Measurements from ENCODE around the gene TMC5. TPM values are rescaled to one million over a fixed set of nuclear protein-coding genes. Genes with fewer than 3 reads are reported as not detected.

TMC5 gene
- total RNA-seq, 3 donors from 2014 or later, result 0.58 TPM; not detected in 2

DNA sequence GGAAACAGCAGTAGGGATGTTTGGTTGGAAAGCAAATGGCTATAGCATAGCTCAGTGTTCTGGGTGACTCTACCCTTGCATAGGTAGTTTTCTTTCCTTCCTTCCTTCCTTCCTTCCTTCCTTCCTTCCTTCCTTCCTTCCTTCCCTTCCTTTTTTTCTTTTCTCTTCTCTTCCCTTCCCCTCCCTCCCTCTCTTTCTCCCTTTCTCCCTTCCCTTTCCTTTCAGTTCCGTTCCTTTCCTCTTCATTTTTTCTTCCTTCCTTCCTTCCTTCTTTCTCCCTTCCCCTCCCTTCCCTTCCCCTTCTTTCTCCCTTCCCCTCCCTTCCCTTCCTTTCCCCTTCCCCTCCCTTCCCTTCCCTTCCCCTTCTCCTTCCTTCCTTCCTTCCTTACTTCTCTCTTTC, 72.9 kb downstream of the TMC5 start:
- Mint-ChIP-seq H3K36me3 (ENCODE audit: insufficient read depth) (no peaks in the 10 kb centered on the region), H3K4me3 (no peak overlapping the region), H3K4me1 (ENCODE audit: low read depth) (peaks cover 9% of the 10 kb centered on the region), H3K9me3 (no peaks in the 10 kb centered on the region), H3K27me3 (ENCODE audit: low read depth) (no peaks in the 10 kb centered on the region)
- ATAC-seq (no peak), DNase-seq (no peak)

DNA sequence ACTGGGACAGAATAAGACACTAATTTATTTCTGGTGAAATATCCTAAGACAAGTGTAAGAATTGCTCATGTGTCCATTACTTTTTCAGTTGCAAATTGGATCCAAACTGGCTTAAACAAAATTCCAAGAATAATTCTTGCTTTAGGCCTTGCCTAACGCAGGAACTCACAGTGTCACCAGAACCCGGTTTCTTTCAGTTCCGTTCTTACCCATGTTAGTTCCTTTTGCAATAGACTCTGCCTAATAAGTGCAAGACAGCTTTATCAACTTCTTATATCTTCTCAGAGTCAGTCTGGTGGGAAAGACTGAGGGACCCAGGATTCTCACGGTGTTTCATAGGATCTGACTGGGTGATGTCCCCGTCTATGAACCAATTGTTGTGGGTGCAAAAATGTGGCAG, 79.5 kb downstream of the TMC5 start:
- peaks cover 19% of the 10 kb centered on the region for H3K36me3 Mint-ChIP-seq (ENCODE audit: insufficient read depth)
- ATAC-seq, result no peak
- peaks cover 9% of the 10 kb centered on the region for H3K4me1 Mint-ChIP-seq (ENCODE audit: low read depth)
- no peaks in the 10 kb centered on the region for H3K27me3 Mint-ChIP-seq (ENCODE audit: low read depth)
- H3K4me3 Mint-ChIP-seq, result no peak overlapping the region
- DNase-seq, result no peak
- no peaks in the 10 kb centered on the region for H3K9me3 Mint-ChIP-seq

DNA sequence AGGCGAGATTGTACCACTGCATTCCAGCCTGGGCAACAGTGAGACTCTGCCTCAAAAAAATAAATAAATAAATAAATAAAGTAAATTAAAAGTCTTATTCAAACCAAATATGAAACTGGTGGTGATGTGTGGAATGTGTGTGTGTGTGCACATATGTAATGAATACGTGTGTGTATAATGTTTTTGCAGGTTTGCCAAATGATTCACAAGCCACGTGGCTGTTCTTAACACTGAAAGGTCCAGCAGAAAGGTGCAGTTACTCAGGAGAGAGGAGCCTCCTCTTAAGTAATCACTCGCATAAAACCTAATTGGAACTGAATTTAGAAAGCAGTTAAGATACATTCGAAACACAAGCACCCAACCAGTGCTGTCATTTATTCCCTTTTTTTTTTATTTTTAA, 81.3 kb downstream of the TMC5 start:
- peaks cover 25% of the 10 kb centered on the region for H3K36me3 Mint-ChIP-seq (ENCODE audit: insufficient read depth)
- ATAC-seq (no peak), DNase-seq (no peak)
- H3K9me3 Mint-ChIP-seq, result no peaks in the 10 kb centered on the region
- peaks cover 2% of the 10 kb centered on the region for H3K4me1 Mint-ChIP-seq (ENCODE audit: low read depth)
- H3K27me3 Mint-ChIP-seq (ENCODE audit: low read depth), result no peaks in the 10 kb centered on the region
- H3K4me3 Mint-ChIP-seq, result no peak overlapping the region

DNA sequence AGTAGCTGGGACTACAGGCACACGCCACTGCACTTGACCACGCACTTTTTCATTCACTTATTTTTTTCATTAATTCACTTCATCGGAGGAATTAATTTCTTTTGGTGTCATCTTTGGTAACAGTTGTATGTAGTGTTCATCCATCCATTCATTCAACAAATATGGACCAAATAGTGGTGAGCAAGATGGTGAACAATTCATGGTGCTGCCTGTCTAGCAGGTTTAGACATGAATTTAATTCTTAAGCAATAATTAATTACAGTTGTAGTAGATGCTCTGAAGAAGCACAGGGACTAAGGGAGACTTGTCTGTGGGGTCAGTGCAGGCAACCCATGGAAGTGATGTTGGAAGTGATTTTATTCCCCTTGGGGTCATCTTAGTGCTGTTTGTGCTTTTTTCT, 81.8 kb downstream of the TMC5 start:
- Mint-ChIP-seq H3K9me3 (no peaks in the 10 kb centered on the region), H3K4me3 (no peak overlapping the region), H3K27me3 (ENCODE audit: low read depth) (no peaks in the 10 kb centered on the region), H3K4me1 (ENCODE audit: low read depth) (no peaks in the 10 kb centered on the region), H3K36me3 (ENCODE audit: insufficient read depth) (peaks cover 28% of the 10 kb centered on the region)
- no peak for DNase-seq
- no peak for ATAC-seq

DNA sequence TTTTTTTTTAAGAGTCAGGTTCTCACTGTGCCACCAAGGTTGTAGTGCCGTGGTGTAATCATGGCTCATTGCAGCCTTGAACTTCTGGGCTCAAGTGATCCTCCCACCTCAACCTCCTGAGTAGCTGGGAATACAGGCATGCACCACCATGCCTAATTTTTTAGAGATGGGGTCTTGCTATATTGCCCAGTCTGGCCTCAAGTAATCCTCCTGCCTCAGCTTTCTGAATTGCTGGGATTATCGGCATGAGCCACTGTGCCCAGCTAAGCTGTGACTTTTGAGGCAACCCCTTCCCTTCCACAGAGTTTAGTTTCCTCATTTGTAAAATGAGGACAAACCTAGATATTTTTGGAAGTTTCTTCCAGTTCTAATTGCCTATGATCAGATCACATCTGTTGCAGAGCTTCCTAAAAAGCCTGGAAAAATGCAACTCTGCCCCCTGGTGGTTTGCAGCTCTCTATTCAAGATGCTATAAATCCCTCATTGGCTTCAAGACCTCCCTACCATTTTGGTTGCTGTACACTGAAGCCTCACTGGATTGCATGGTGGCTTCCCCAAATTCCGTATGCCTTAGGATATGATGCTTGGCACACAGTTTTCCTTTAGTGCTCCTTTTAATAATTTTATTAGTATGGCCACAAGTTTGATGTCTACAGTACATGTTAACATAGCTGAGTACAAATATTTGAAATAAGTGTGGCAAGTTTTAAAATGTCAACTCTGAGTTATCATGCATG, 84.9 kb downstream of the TMC5 start:
- ATAC-seq, result peak; percentile 41 to 60
- Mint-ChIP-seq H3K27me3 (ENCODE audit: low read depth) (no peaks in the 10 kb centered on the region), H3K9me3 (no peaks in the 10 kb centered on the region), H3K4me1 (ENCODE audit: low read depth) (no peaks in the 10 kb centered on the region), H3K36me3 (ENCODE audit: insufficient read depth) (peaks cover 39% of the 10 kb centered on the region), H3K4me3 (no peak overlapping the region)
- peak; percentile 54 for DNase-seq

DNA sequence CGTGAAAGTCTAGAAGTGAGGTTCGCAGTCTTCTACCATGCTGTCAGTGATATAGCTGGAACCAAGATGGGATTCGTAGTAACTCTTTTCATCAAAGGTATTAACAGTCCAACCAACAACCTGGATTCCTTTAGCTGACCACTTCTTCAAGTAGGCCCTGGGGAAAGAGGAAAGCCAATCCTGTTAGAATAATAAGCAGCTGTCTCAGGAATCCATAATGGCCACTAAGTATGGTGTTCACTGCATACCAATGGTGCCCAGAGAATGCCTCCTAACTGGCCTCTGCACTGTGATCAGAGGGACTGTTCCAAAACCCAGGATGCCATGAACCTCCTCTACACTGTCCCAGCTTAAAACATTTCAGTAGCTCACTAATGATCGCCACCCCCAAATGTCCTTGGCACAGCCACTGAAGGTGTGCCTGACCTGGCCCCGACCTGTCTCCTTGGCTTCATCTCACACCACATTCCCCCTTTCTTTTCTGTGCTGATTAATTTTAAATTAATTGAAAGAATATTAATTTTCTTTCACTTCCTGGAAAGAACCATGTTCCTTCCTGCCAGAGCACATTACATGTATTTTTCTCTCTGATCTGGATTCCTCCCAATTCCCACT, 85.9 kb downstream of the TMC5 start:
- no peak for ATAC-seq
- Mint-ChIP-seq H3K36me3 (ENCODE audit: insufficient read depth) (peaks cover 38% of the 10 kb centered on the region), H3K4me3 (no peak overlapping the region), H3K4me1 (ENCODE audit: low read depth) (no peaks in the 10 kb centered on the region), H3K9me3 (no peaks in the 10 kb centered on the region), H3K27me3 (ENCODE audit: low read depth) (no peaks in the 10 kb centered on the region)
- no peak for DNase-seq

DNA sequence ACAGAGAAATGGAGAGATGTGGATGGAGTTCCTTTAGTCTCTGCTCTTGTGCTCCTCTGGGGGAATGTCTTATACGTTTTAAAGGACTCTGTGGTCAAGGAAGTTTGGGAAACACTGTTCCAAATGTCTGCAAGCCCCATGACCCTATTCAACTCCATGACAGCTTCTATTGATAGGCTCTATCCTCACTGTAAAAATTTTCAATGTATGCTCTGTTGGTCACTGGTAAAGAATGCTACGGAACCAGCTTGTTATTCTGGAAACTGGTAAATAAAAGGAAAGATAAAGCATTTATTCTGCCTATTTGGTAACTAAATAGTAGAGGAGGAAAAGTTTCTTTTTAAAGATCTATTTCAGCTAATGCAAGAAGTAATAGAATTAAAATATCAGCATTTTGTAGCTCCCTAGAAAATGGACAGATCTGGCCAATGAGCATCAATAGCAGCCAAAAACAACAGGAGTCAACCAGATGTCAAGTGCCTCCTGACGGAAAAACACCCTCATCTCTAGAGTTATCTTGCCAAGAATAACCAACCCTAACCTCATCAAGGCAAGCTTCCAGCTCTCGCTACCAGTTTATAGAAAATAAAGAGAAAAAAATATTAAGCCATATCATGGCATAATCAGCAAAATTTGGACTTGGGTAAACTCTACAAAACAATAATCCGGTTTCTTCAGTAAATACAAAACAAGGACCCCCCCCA, 88.1 kb downstream of the TMC5 start:
- H3K4me3 Mint-ChIP-seq, result no peak overlapping the region
- DNase-seq (no peak), ATAC-seq (no peak)
- no peaks in the 10 kb centered on the region for H3K9me3 Mint-ChIP-seq
- H3K27me3 Mint-ChIP-seq (ENCODE audit: low read depth), result no peaks in the 10 kb centered on the region
- peaks cover 31% of the 10 kb centered on the region for H3K36me3 Mint-ChIP-seq (ENCODE audit: insufficient read depth)
- no peaks in the 10 kb centered on the region for H3K4me1 Mint-ChIP-seq (ENCODE audit: low read depth)

DNA sequence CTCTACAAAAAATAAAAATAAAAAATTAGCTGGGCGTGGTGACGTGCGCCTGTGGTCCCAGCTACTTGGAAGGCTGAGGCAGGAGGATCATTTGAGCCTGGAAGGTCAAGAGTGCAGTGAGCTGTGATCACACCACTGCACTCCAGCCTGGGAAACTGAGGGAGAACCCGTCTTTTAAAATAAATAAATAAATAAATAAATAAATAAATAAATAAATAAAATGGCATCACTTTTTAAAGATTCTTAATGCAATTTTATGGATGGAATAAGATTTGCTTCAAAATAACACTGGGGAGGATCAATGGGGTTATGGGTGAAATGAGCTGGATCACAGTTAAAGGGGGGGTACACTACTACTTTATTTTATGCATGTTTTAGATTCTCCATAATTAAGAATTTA, 89.3 kb downstream of the TMC5 start:
- no peak for DNase-seq
- H3K9me3 Mint-ChIP-seq, result no peaks in the 10 kb centered on the region
- no peak for ATAC-seq

DNA sequence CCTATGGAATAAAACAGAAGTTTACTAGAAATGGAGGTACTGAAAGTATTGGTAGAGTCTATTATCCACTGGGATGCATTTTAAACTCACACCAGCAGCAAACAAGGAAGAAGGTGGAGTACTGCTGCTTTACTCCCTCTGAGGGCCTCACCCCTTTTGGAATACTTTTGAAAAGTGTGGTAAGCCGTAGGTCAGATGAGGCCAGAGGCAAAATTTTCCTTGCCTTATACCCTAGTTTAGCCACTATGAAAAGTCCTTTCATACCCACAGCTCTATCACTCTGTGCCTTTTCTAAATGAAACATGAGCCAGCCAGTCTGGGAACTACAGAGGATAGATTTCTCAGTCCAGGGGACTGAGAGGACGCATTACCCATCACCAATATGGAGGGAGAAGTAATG, 90.2 kb downstream of the TMC5 start:
- H3K36me3 Mint-ChIP-seq (ENCODE audit: insufficient read depth), result peaks cover 27% of the 10 kb centered on the region

More for the DNA sequence above, 89.3 kb downstream of the TMC5 start:
- no peak overlapping the region for H3K4me3 Mint-ChIP-seq
- H3K27me3 Mint-ChIP-seq (ENCODE audit: low read depth), result no peaks in the 10 kb centered on the region
- peaks cover 28% of the 10 kb centered on the region for H3K36me3 Mint-ChIP-seq (ENCODE audit: insufficient read depth)
- no peaks in the 10 kb centered on the region for H3K4me1 Mint-ChIP-seq (ENCODE audit: low read depth)

DNA sequence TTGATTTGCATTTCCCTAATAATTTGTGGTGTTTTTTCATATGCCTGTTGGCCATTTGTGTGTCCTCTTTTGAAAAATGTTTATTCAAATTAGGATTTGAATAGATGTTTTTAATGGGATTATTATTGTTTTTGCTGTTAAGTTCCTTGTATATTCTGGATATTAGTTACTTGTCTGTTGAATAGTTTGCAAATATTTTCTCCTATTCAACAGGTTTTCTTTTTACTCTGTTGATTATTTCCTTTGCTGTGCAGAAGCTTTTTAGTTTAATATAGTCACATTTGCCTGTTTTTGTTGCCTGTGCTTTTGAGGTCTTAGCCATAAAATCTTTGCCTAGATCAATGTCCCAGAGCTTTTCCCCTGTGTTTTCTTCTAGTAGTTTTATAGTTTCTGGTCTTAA, 94.6 kb downstream of the TMC5 start:
- no peaks in the 10 kb centered on the region for H3K9me3 Mint-ChIP-seq
- DNase-seq (no peak), ATAC-seq (no peak)
- H3K4me1 Mint-ChIP-seq (ENCODE audit: low read depth), result peaks cover 12% of the 10 kb centered on the region
- H3K4me3 Mint-ChIP-seq, result no peak overlapping the region
- H3K36me3 Mint-ChIP-seq (ENCODE audit: insufficient read depth), result peaks cover 27% of the 10 kb centered on the region
- no peaks in the 10 kb centered on the region for H3K27me3 Mint-ChIP-seq (ENCODE audit: low read depth)

More for the DNA sequence above, 90.2 kb downstream of the TMC5 start:
- ATAC-seq (no peak), DNase-seq (no peak)
- Mint-ChIP-seq H3K4me1 (ENCODE audit: low read depth) (peaks cover 4% of the 10 kb centered on the region), H3K4me3 (no peak overlapping the region), H3K27me3 (ENCODE audit: low read depth) (no peaks in the 10 kb centered on the region), H3K9me3 (no peaks in the 10 kb centered on the region)

DNA sequence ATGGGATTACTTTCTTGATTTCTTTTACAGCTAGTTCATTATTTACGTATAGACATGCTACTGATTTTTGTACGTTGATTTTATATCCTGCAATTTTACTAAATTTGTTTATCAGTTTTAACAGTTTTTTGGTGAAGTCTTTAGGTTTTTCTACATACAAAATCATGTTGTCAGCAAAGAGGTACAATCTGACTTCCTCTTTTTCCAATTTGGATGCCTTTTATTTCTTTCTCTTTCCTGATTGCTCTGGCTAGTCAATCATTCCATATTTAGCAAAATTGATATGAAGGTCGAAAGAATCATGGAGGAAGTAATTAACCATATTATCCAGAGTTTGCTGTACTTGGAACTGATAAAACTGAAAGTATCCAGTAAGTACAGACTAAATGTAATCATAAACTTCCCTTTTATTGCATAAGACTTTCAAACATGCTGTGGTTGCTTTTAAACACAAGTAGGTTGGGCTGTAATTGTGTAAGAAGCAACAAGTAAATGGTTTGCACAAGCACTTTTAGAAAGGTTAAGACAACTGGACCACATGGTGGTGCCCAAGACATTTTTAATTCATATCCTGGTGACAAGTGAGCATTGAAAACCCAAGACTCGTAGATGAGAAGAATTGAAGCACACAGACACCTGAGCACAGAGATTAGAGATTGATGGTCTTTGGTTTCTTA, 95.8 kb downstream of the TMC5 start:
- Mint-ChIP-seq H3K9me3 (no peaks in the 10 kb centered on the region), H3K36me3 (ENCODE audit: insufficient read depth) (peaks cover 27% of the 10 kb centered on the region), H3K27me3 (ENCODE audit: low read depth) (no peaks in the 10 kb centered on the region), H3K4me1 (ENCODE audit: low read depth) (peaks cover 20% of the 10 kb centered on the region), H3K4me3 (no peak overlapping the region)
- ATAC-seq (no peak), DNase-seq (no peak)

DNA sequence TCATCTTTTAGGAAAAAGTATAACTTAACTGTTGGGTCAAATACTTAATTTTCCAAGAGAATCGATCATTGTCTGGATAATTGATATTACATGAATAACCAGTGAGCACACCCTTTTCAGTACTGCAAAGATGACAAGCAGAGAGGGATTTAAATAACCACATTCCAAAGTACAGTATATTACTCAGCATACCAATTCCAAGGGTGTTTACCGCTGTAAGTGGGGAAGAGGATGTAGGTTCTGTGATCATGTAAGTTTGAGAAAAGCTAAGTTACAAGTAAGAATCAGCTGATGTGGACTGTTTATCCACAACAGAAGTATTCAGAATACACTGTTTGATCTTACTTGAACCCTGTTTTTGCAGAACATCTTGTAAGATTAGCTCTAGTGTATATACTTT, 98.1 kb downstream of the TMC5 start:
- H3K27me3 Mint-ChIP-seq (ENCODE audit: low read depth), result no peaks in the 10 kb centered on the region
- peaks cover 38% of the 10 kb centered on the region for H3K4me1 Mint-ChIP-seq (ENCODE audit: low read depth)
- H3K9me3 Mint-ChIP-seq, result no peaks in the 10 kb centered on the region
- no peak overlapping the region for H3K4me3 Mint-ChIP-seq
- peaks cover 27% of the 10 kb centered on the region for H3K36me3 Mint-ChIP-seq (ENCODE audit: insufficient read depth)
- no peak for DNase-seq
- ATAC-seq, result no peak

DNA sequence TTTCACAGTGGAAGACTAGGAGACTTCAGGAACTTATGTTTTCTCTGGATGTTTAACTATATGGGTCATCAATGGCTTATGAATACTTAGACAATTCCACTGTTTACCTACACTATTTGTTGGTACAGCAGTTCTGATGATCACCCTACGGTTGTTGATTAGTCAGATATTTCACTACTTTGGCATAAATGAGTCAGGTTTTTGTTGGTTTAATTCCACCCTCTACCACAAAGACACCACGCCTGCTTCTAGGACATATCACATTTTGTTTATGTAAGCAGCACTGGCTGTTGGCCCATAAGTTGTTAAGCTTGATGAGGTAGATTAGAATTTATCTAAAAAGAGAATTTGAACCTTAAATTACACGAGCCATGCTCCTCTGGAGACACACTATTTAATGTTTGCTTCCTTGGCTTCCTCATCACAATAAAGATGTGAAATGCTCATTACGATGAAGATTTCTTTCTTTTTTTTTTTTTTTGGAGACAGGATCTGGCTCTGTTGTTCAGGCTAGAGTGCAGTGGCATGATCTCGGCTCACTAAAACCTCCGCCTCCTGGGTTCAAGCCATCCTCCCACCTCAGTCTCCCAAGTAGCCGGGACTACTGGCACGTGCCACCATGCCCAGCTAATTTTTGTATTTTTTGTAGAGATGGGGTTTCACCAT, 99.9 kb downstream of the TMC5 start:
- no peak for DNase-seq
- no peak for ATAC-seq
- H3K4me1 Mint-ChIP-seq (ENCODE audit: low read depth), result peaks cover 49% of the 10 kb centered on the region
- H3K9me3 Mint-ChIP-seq, result no peaks in the 10 kb centered on the region
- peaks cover 22% of the 10 kb centered on the region for H3K36me3 Mint-ChIP-seq (ENCODE audit: insufficient read depth)
- no peak overlapping the region for H3K4me3 Mint-ChIP-seq
- no peaks in the 10 kb centered on the region for H3K27me3 Mint-ChIP-seq (ENCODE audit: low read depth)

DNA sequence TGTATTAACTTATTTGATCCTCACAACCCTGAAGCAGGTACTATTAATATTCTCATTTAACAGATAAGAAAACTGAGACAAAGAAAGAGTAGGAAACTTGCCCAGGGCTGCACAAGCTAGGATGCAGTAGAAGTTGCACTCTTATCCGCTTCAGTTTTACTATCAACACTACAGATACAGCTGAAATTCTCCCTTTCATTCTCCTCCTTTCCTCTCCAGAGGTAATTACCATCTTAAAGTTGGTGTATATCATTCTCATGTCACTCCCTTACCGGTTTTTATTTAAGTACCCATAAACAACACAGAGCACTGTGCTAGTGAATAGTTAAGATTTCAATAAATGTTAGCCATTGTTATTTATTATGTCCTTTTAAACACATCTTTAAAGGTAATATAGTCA, 100.7 kb downstream of the TMC5 start:
- DNase-seq, result no peak
- Mint-ChIP-seq H3K4me3 (no peak overlapping the region), H3K4me1 (ENCODE audit: low read depth) (peaks cover 47% of the 10 kb centered on the region), H3K9me3 (no peaks in the 10 kb centered on the region), H3K36me3 (ENCODE audit: insufficient read depth) (peaks cover 15% of the 10 kb centered on the region), H3K27me3 (ENCODE audit: low read depth) (no peaks in the 10 kb centered on the region)
- no peak for ATAC-seq
